K562 (cell line): Measurements from ENCODE around the gene EMX1. TPM values are rescaled to one million over a fixed set of nuclear protein-coding genes. Genes with fewer than 3 reads are reported as not detected.

Experiments
- ATAC-seq: fragments of 200-7000 bp; cut with Tn5 transposase; 3 replicates; pipeline ENCODE4 v1.9.1; 2020; ENCODE audit warnings: moderate library complexity
- BruUV-seq: library from RNA; stranded (reverse); fragments of 400-500 nt; replicated peaks from 2 replicates; lab custom pipeline; 2021; lab: Mats Ljungman, UMichigan
- CTCF ChIA-PET: fragments of 300-600 bp; formaldehyde crosslinking; extraction: SDS; loops from one replicate; lab custom pipeline; 2021; ENCODE audit warnings: low intra/inter-chr PET ratio; lab: Yijun Ruan, JAX
- POLR2A ChIA-PET: fragments of 300-600, 350-650 bp; sonication (Branson Sonifier 250); formaldehyde crosslinking; extraction: SDS; loops from one replicate; lab custom pipeline; 2021; ENCODE audit warnings: antibody characterized with exemption, inconsistent platforms; lab: Yijun Ruan, JAX
- DNase-seq, 4 experiments: peaks; one replicate each; pipeline versions ENCODE4 v3.0.0 to v3.0.0-alpha.2; 2011 to 2018; ENCODE audit warnings: low spot score in 3 of 4, mixed read lengths in 3 of 4; ENCODE audit errors: extremely low read depth in 1 of 4
- FAIRE-seq: peaks from 2 replicates; lab custom pipeline; 2011; peaks lifted over from hg19 to GRCh38; lab: Jason Lieb, UNC
- H2AFZ ChIP-seq: 2 replicates; pipeline ENCODE4 v1.6.0; 2011; ENCODE audit warnings: low read depth, low read length, control low read depth, inconsistent platforms
- H3K27ac ChIP-seq: fragments of 200-600 bp; 3 replicates; pipeline ENCODE4 v1.8.0; 2011; ENCODE audit warnings: low read depth, mild to moderate bottlenecking, control low read depth, inconsistent platforms, low read length, moderate library complexity, mixed read lengths; ENCODE audit errors: extremely low read depth
- H3K27me3 ChIP-seq, 2 experiments: fragments of 300-600 bp in 1 of 2; 2 replicates in 1 of 2; 3 replicates in 1 of 2; pipeline versions ENCODE4 v1.6.0 to v1.8.0; 2011; ENCODE audit warnings: inconsistent platforms in 2 of 2, low read length in 2 of 2, mild to moderate bottlenecking in 1 of 2, mixed read lengths in 1 of 2, moderate library complexity in 1 of 2; ENCODE audit not compliant: control insufficient read depth in 2 of 2, insufficient read depth in 2 of 2
- H3K36me3 ChIP-seq: fragments of 300-600 bp; 3 replicates; pipeline ENCODE4 v1.8.0; 2011; ENCODE audit warnings: mild to moderate bottlenecking, low read length, inconsistent platforms; ENCODE audit not compliant: control insufficient read depth, insufficient read depth
- H3K4me1 ChIP-seq, 2 experiments: fragments of 200-600 bp in 1 of 2; replicated peaks in 1 of 2; 2 replicates in 1 of 2; 3 replicates in 1 of 2; pipeline versions ENCODE4 v1.5.1 to v1.8.0; 2011; ENCODE audit warnings: inconsistent platforms in 2 of 2, low read length in 2 of 2, mild to moderate bottlenecking in 1 of 2, mixed read lengths in 1 of 2, moderate library complexity in 1 of 2; ENCODE audit not compliant: control insufficient read depth in 2 of 2, insufficient read depth in 2 of 2
- H3K4me2 ChIP-seq: 2 replicates; pipeline ENCODE4 v1.6.1; 2011; ENCODE audit warnings: low read length, control low read depth, inconsistent platforms, mixed read lengths; ENCODE audit not compliant: insufficient read depth
- H3K4me3 ChIP-seq: fragments of 200-600 bp; sonication (generic), shearing (Covaris generic); 2 replicates; pipeline ENCODE4 v1.5.1; 2016; ENCODE audit warnings: control low read depth, inconsistent platforms
- H3K79me2 ChIP-seq: fragments of 200-600 bp; 3 replicates; pipeline ENCODE4 v1.8.0; 2011; ENCODE audit warnings: low read length, inconsistent platforms; ENCODE audit not compliant: control insufficient read depth, insufficient read depth
- H3K9ac ChIP-seq, 2 experiments: 2 replicates each; pipeline versions ENCODE4 v1.6.0 to v1.6.1; 2011; ENCODE audit warnings: low read depth in 2 of 2, low read length in 2 of 2, control low read depth in 1 of 2, inconsistent platforms in 1 of 2, mild to moderate bottlenecking in 1 of 2, mixed read lengths in 1 of 2; ENCODE audit not compliant: insufficient read depth in 1 of 2
- H3K9me1 ChIP-seq: one replicate; pipeline ENCODE4 v1.6.0; 2011; ENCODE audit warnings: inconsistent platforms, mild to moderate bottlenecking, low read length, moderate library complexity; ENCODE audit not compliant: control insufficient read depth, insufficient read depth
- H3K9me3 ChIP-seq: replicated peaks from 2 replicates; pipeline ENCODE4 v1.5.1; 2011; ENCODE audit warnings: low read depth, low read length, inconsistent platforms; ENCODE audit not compliant: control insufficient read depth, insufficient read depth
- H4K20me1 ChIP-seq: replicated peaks from 2 replicates; pipeline ENCODE4 v1.6.1; 2011; ENCODE audit warnings: low read length, inconsistent platforms, mixed read lengths; ENCODE audit not compliant: control insufficient read depth, insufficient read depth
- CC2D1A ChIP-seq: fragments of 450-650 bp; IDR thresholded peaks from 2 replicates; pipeline ENCODE4 v1.6.1; 2017; ENCODE audit warnings: mild to moderate bottlenecking
- DLX4 ChIP-seq: fragments of 250-450 bp; sonication (Bioruptor Pico); IDR thresholded peaks from 2 replicates; pipeline ENCODE4 v1.6.1; 2021; ENCODE audit warnings: mild to moderate bottlenecking
- DPF2 ChIP-seq: fragments of 450-650 bp; IDR thresholded peaks from 2 replicates; pipeline ENCODE4 v1.6.1; 2016
- FOXP4 ChIP-seq: sonication (generic); formaldehyde crosslinking; IDR thresholded peaks from 2 replicates; pipeline ENCODE4 v1.8.0; 2022; ENCODE audit warnings: mild to moderate bottlenecking, missing genetic modification reagents, borderline replicate concordance
- KAT7 ChIP-seq: sonication (generic); formaldehyde crosslinking; IDR thresholded peaks from 2 replicates; pipeline ENCODE4 v1.8.0; 2022; ENCODE audit warnings: missing genetic modification reagents, mild to moderate bottlenecking, borderline replicate concordance
- MEF2A ChIP-seq: IDR thresholded peaks from 2 replicates; pipeline ENCODE4 v1.6.1; 2011; ENCODE audit warnings: low read depth, mild to moderate bottlenecking, low read length, moderate library complexity; ENCODE audit not compliant: control insufficient read depth
- NFE2 ChIP-seq: IDR thresholded peaks from 2 replicates; pipeline ENCODE4 v1.6.1; 2014; ENCODE audit warnings: antibody characterized with exemption, low read depth
- POLR2AphosphoS5 ChIP-seq: IDR thresholded peaks from 2 replicates; pipeline ENCODE4 v1.6.1; 2011; ENCODE audit warnings: mild to moderate bottlenecking, low read depth, low read length, moderate library complexity; ENCODE audit not compliant: control insufficient read depth, insufficient read depth
- PPARD ChIP-seq: fragments of 250-450 bp; sonication (Bioruptor Pico); IDR thresholded peaks from 2 replicates; pipeline ENCODE4 v1.8.0; 2022; ENCODE audit warnings: inconsistent platforms, mild to moderate bottlenecking, moderate library complexity
- SRF ChIP-seq, 2 experiments: fragments of 250-450, 450-650 bp in 1 of 2; sonication (Bioruptor Pico) in 1 of 2; sonication (generic) in 1 of 2; formaldehyde crosslinking; IDR thresholded peaks; 2 replicates each; pipeline versions ENCODE4 v1.5.0 to v1.5.1; 2020 to 2022; ENCODE audit warnings: mild to moderate bottlenecking in 1 of 2, missing genetic modification reagents in 1 of 2
- TEAD1 ChIP-seq, 2 experiments: fragments of 450-650 bp in 1 of 2; sonication (generic) in 1 of 2; formaldehyde crosslinking; IDR thresholded peaks; 2 replicates each; pipeline versions ENCODE4 v1.4.0 to v1.8.0; 2020 to 2022; ENCODE audit warnings: mild to moderate bottlenecking in 2 of 2, missing genetic modification reagents in 1 of 2
- TSC22D4 ChIP-seq: fragments of 450-650 bp; IDR thresholded peaks from 2 replicates; pipeline ENCODE4 v1.6.1; 2016; ENCODE audit warnings: missing genetic modification characterization, missing biosample characterization, control low read depth
- YY1 ChIP-seq, 3 experiments: IDR thresholded peaks; 2 replicates each; pipeline ENCODE4 v1.6.1; 2011; ENCODE audit warnings: low read length in 2 of 3, mild to moderate bottlenecking in 2 of 3, moderate library complexity in 2 of 3, borderline replicate concordance in 1 of 3, control low read depth in 1 of 3, low read depth in 1 of 3; ENCODE audit not compliant: insufficient read depth in 3 of 3, insufficient replicate concordance in 2 of 3, control insufficient read depth in 1 of 3, insufficient read length in 1 of 3; ENCODE audit errors: extremely low read depth in 1 of 3
- ZBTB8A ChIP-seq: fragments of 450-650 bp; IDR thresholded peaks from 2 replicates; pipeline ENCODE4 v1.6.1; 2018; ENCODE audit warnings: mild to moderate bottlenecking, moderate library complexity; ENCODE audit not compliant: partially characterized antibody
- ZNF511 ChIP-seq: sonication (generic); formaldehyde crosslinking; IDR thresholded peaks from 2 replicates; pipeline ENCODE4 v1.8.0; 2022; ENCODE audit warnings: mild to moderate bottlenecking, missing genetic modification reagents
- ZNF699 ChIP-seq: fragments of 250-450 bp; sonication (Bioruptor Pico); IDR thresholded peaks from 2 replicates; pipeline ENCODE4 v1.8.0; 2021; ENCODE audit warnings: mild to moderate bottlenecking, moderate library complexity; ENCODE audit not compliant: insufficient replicate concordance
- ZNF778 ChIP-seq: fragments of 450-650 bp; formaldehyde crosslinking; IDR thresholded peaks from 2 replicates; pipeline ENCODE4 v1.4.0; 2020; ENCODE audit warnings: mild to moderate bottlenecking, moderate library complexity
- WGBS: fragments of 100-300 bp; shearing (Covaris generic); methylation state at CpG from one replicate; pipeline ENCODE4 v1.1.6; 2016; ENCODE audit warnings: low coverage, mixed read lengths; ENCODE audit not compliant: insufficient coverage; ENCODE audit errors: missing lambda C conversion rate; 5-methylcytosine and 5-hydroxymethylcytosine counted together
- in situ Hi-C: fragments of 300-500 bp; cut with MboI; formaldehyde crosslinking; loops from 4 replicates; pipeline ENCODE4 v1.15.0; 2018; ENCODE audit warnings: inconsistent platforms, mixed read lengths
- intact Hi-C: fragments of 100-400 bp; cut with micrococcal nuclease; formaldehyde crosslinking; loops from 2 replicates; pipeline ENCODE4 v1.14.2; 2022
- polyA plus RNA-seq, 8 experiments: library from polyadenylated mRNA; depleted of rRNA in 4 of 8; stranded (reverse) in 5 of 8; unstranded in 3 of 8; fragments of >200 nt; fragmentation: Nextera tagmentation in 2 of 8; fragmentation: Illumina TruSeq in 1 of 8; extraction: Ambion mirVana in 2 of 8; extraction: Trizol in 1 of 8; gene quantifications; 2 replicates each; pipeline versions ENCODE4 v1.2.1 to v1.2.3, GENCODE V29; 2011 to 2014; ENCODE audit warnings: inconsistent platforms in 1 of 8, missing spikeins in 1 of 8
- total RNA-seq, 7 experiments: library from RNA; depleted of rRNA in 6 of 7; stranded (reverse); fragments of >200 nt in 6 of 7; fragmentation: Illumina TruSeq in 2 of 7; extraction: Trizol in 2 of 7; gene quantifications; 2 replicates each; pipeline versions ENCODE4 v1.2.1 to v1.2.3, GENCODE V29; 2011 to 2021; ENCODE audit warnings: low replicate concordance in 1 of 7

Gene EMX1
- total and polyA plus RNA-seq, 9 of the 15 experiments (the other 6 are each of a cell fraction or from before 2014, with no cell fraction given): 0.10 to 0.32 (median 0.21) TPM; not detected in 6

- FAIRE-seq (peak; percentile 94), ATAC-seq (peak; percentile 87), DNase-seq (peak; percentile 77 to 90 (median 81))
- peak overlapping the region; percentile 98 for H2AFZ ChIP-seq
- peak overlapping the region; percentile 62; the same call in 2 of the 3 replicates for H3K27ac ChIP-seq
- BruUV-seq: no TSS peak
- intact Hi-C loops (loop anchor here (1.0 kb wide), 1 partner anchor 117 kb away; no protein-coding TSS in a partner anchor), in situ Hi-C loops (no loop called here)
- H3K4me1 ChIP-seq: peaks cover 9 to 15% of the 10 kb centered on the region in 2 experiments; a peak in 4 of 5 replicates
- peaks cover 5% of the 10 kb centered on the region; the same call in 2 of the 3 replicates for H3K79me2 ChIP-seq
- peak overlapping the region; percentile 87 for H3K4me2 ChIP-seq
- H3K27me3 ChIP-seq: 0 out of 5 replicates have a peak, but pooled peaks cover 3 to 5% of the 10 kb centered on the region in 2 experiments
- peaks cover 15% of the 10 kb centered on the region; the same call in 1 of the 2 replicates for H4K20me1 ChIP-seq
- no peaks in the 10 kb centered on the region for H3K9me1 ChIP-seq
- 4% methylated on average over 16 of the region's 21 CpGs for WGBS
- H3K9me3 ChIP-seq: no peaks in the 10 kb centered on the region
- peak overlapping the region; percentile 85 for H3K4me3 ChIP-seq
- POLR2A ChIA-PET: interaction anchor here (0.6 to 1.7 kb wide), 5 partner anchors 13 to 227 kb away, joined by 3 to 4 read pairs (median 3); no protein-coding TSS in a partner anchor
- H3K36me3 ChIP-seq: peaks cover 26% of the 10 kb centered on the region; the same call in 2 of the 3 replicates
- CTCF ChIA-PET: interaction anchor here (0.6 to 2.6 kb wide), 4 partner anchors 117 to 372 kb away, joined by 3 to 10 read pairs (median 4); no protein-coding TSS in a partner anchor
- peak overlapping the region; percentile 74 to 92 for H3K9ac ChIP-seq
- no peak for TF ChIP-seq ZNF699
- no peak for TF ChIP-seq TEAD1 (CRISPR knock-in tag; IDR thresholded peaks at IDR 0.05)
- TF ChIP-seq ZBTB8A: no peak
- no peak for TF ChIP-seq PPARD (CRISPR knock-in tag)
- TF ChIP-seq CC2D1A: no peak
- no peak for TF ChIP-seq ZNF778 (CRISPR knock-in tag)
- no peak for TF ChIP-seq NFE2
- no peak for TF ChIP-seq TSC22D4 (tag)
- TF ChIP-seq DLX4 (CRISPR knock-in tag): no peak
- peak; percentile 22; the same call in 1 of the 2 replicates for TF ChIP-seq DPF2
- TF ChIP-seq MEF2A: no peak
- TF ChIP-seq FOXP4 (CRISPR knock-in tag): no peak
- no peak for TF ChIP-seq YY1 (IDR thresholded peaks at IDR 0.05; ENCODE audit: borderline replicate concordance in 1 of 3, control insufficient read depth in 1 of 3, extremely low read depth in 1 of 3, insufficient read depth in 3 of 3, insufficient read length in 1 of 3, insufficient replicate concordance in 2 of 3, low read depth in 1 of 3, low read length in 2 of 3)
- TF ChIP-seq KAT7 (CRISPR knock-in tag): no peak
- no peak for TF ChIP-seq ZNF511
- TF ChIP-seq SRF (CRISPR knock-in tag; IDR thresholded peaks at IDR 0.05): no peak
- no peak for TF ChIP-seq POLR2AphosphoS5
Observed at GRCh38 chr2:72887740-72888437, 29.4 kb upstream of the EMX1 start.
